IMR-90 (cell line): ENCODE data around the gene ZNF350. TPM values are rescaled to one million over a fixed set of nuclear protein-coding genes. Genes with fewer than 3 reads are reported as not detected.

Experiments
- ATAC-seq: fragments of 200-7000 bp; cut with Tn5 transposase; 2 replicates; pipeline ENCODE4 v1.9.1; 2020; ENCODE audit warnings: low read depth, mild to moderate bottlenecking, moderate library complexity
- BruUV-seq: library from RNA; stranded (reverse); fragments of 400-500 nt; replicated peaks from 2 replicates; lab custom pipeline; 2021; lab: Mats Ljungman, UMichigan
- CTCF ChIA-PET: fragments of 300-600 bp; formaldehyde crosslinking; extraction: SDS; loops from one replicate; lab custom pipeline; 2021; ENCODE audit warnings: antibody characterized with exemption; lab: Yijun Ruan, JAX
- POLR2A ChIA-PET: fragments of 300-600 bp; sonication (Branson Sonifier 250); formaldehyde crosslinking; loops from one replicate; lab custom pipeline; 2022; ENCODE audit warnings: antibody characterized with exemption; ENCODE audit not compliant: unreplicated experiment; lab: Charles Lee
- DNase-seq: peaks from one replicate; pipeline ENCODE4 v3.0.0; 2013
- H2AFZ ChIP-seq: replicated peaks from 2 replicates; pipeline ENCODE3; 2013; ENCODE audit warnings: low read length, mild to moderate bottlenecking; ENCODE audit not compliant: poor library complexity
- H2AK5ac ChIP-seq: 2 replicates; pipeline ENCODE4 v1.6.1; 2013; ENCODE audit warnings: low read depth, low read length, inconsistent platforms
- H2AK9ac ChIP-seq: replicated peaks from 2 replicates; pipeline ENCODE3; 2013; ENCODE audit warnings: mild to moderate bottlenecking, low read depth, low read length, moderate library complexity; ENCODE audit not compliant: poor library complexity
- H2BK120ac ChIP-seq: 2 replicates; pipeline ENCODE4 v1.6.1; 2013; ENCODE audit warnings: low read depth, low read length, inconsistent platforms
- H2BK15ac ChIP-seq: 3 replicates; pipeline ENCODE4 v1.6.1; 2013; ENCODE audit warnings: low read depth, low read length, inconsistent platforms
- H2BK20ac ChIP-seq: 2 replicates; pipeline ENCODE4 v1.6.1; 2013; ENCODE audit warnings: low read depth, mild to moderate bottlenecking, inconsistent platforms, low read length, moderate library complexity
- H2BK5ac ChIP-seq: 2 replicates; pipeline ENCODE4 v1.6.1; 2013; ENCODE audit warnings: mild to moderate bottlenecking, low read depth, low read length, inconsistent platforms; ENCODE audit not compliant: poor library complexity, severe bottlenecking
- H3K14ac ChIP-seq: replicated peaks from 2 replicates; pipeline ENCODE4 v1.6.1; 2013; ENCODE audit warnings: low read depth, low read length, inconsistent platforms
- H3K18ac ChIP-seq: 2 replicates; pipeline ENCODE4 v1.6.1; 2013; ENCODE audit warnings: low read depth, low read length, control low read depth
- H3K23ac ChIP-seq: 2 replicates; pipeline ENCODE4 v1.6.1; 2013; ENCODE audit warnings: low read depth, low read length, inconsistent platforms
- H3K27ac ChIP-seq: 2 replicates; pipeline ENCODE4 v1.5.1; 2013; ENCODE audit warnings: mild to moderate bottlenecking, control low read depth, low read length; ENCODE audit not compliant: insufficient read depth
- H3K27me3 ChIP-seq: 2 replicates; pipeline ENCODE4 v1.6.1; 2013; ENCODE audit warnings: low read length; ENCODE audit not compliant: control insufficient read depth, insufficient read depth
- H3K36me3 ChIP-seq: 2 replicates; pipeline ENCODE4 v1.6.1; 2013; ENCODE audit warnings: low read length, mixed read lengths; ENCODE audit not compliant: control insufficient read depth, insufficient read depth
- H3K4ac ChIP-seq: 2 replicates; pipeline ENCODE4 v1.6.1; 2013; ENCODE audit warnings: low read depth, low read length, inconsistent platforms
- H3K4me1 ChIP-seq: 2 replicates; pipeline ENCODE4 v1.6.1; 2013; ENCODE audit warnings: low read length, mixed read lengths; ENCODE audit not compliant: control insufficient read depth, insufficient read depth
- H3K4me2 ChIP-seq: 2 replicates; pipeline ENCODE4 v1.6.1; 2013; ENCODE audit warnings: low read depth, mild to moderate bottlenecking, control low read depth, low read length, moderate library complexity
- H3K4me3 ChIP-seq: 2 replicates; pipeline ENCODE4 v1.5.1; 2013; ENCODE audit warnings: low read depth, mild to moderate bottlenecking, control low read depth, low read length, moderate library complexity; ENCODE audit not compliant: insufficient read depth
- H3K56ac ChIP-seq: 2 replicates; pipeline ENCODE4 v1.6.1; 2013; ENCODE audit warnings: low read length, inconsistent platforms; ENCODE audit not compliant: insufficient read depth; ENCODE audit errors: extremely low read depth
- H3K79me1 ChIP-seq, 2 experiments: 2 replicates each; pipeline ENCODE4 v1.6.1; 2013; ENCODE audit warnings: low read length in 2 of 2, inconsistent platforms in 1 of 2, low read depth in 1 of 2
- H3K9ac ChIP-seq: 2 replicates; pipeline ENCODE4 v1.6.1; 2013; ENCODE audit warnings: low read depth, low read length, control low read depth
- H3K9me1 ChIP-seq: 2 replicates; pipeline ENCODE4 v1.6.1; 2013; ENCODE audit warnings: low read length, inconsistent platforms; ENCODE audit not compliant: insufficient read depth
- H3K9me3 ChIP-seq: 2 replicates; pipeline ENCODE4 v1.6.1; 2013; ENCODE audit warnings: low read length; ENCODE audit not compliant: control insufficient read depth, insufficient read depth
- H4K20me1 ChIP-seq: 2 replicates; pipeline ENCODE4 v1.6.1; 2013; ENCODE audit warnings: low read length, inconsistent platforms; ENCODE audit not compliant: insufficient read depth
- H4K5ac ChIP-seq: 2 replicates; pipeline ENCODE4 v1.6.1; 2013; ENCODE audit warnings: mild to moderate bottlenecking, low read depth, low read length, control low read depth
- H4K8ac ChIP-seq, 2 experiments: 2 replicates each; pipeline ENCODE4 v1.6.1; 2013; ENCODE audit warnings: low read depth in 2 of 2, low read length in 2 of 2, control low read depth in 1 of 2, inconsistent platforms in 1 of 2
- H4K91ac ChIP-seq: 2 replicates; pipeline ENCODE4 v1.6.1; 2013; ENCODE audit warnings: low read depth, low read length, inconsistent platforms; ENCODE audit not compliant: insufficient read depth
- BHLHE40 ChIP-seq: fragments of 150-350 bp; IDR thresholded peaks from 2 replicates; pipeline ENCODE4 v1.6.1; 2016; ENCODE audit warnings: mild to moderate bottlenecking, low read depth, low read length
- CEBPB ChIP-seq: IDR thresholded peaks from 2 replicates; pipeline ENCODE4 v1.6.1; 2012; ENCODE audit warnings: low read depth, low read length, improper control_type of control experiment
- CHD1 ChIP-seq: IDR thresholded peaks from 2 replicates; pipeline ENCODE4 v1.6.1; 2012; ENCODE audit warnings: low read depth, low read length, improper control_type of control experiment
- FOS ChIP-seq: fragments of 150-350 bp; IDR thresholded peaks from 2 replicates; pipeline ENCODE4 v1.6.1; 2016; ENCODE audit warnings: low read depth, low read length
- MAFK ChIP-seq: IDR thresholded peaks from 2 replicates; pipeline ENCODE4 v1.6.1; 2012; ENCODE audit warnings: low read depth, low read length, improper control_type of control experiment
- MAZ ChIP-seq: IDR thresholded peaks from 2 replicates; pipeline ENCODE4 v1.6.1; 2012; ENCODE audit warnings: low read depth, mild to moderate bottlenecking, low read length, improper control_type of control experiment, moderate library complexity, borderline replicate concordance
- MXI1 ChIP-seq: IDR thresholded peaks from 2 replicates; pipeline ENCODE4 v1.6.1; 2012; ENCODE audit warnings: low read depth, mild to moderate bottlenecking, low read length, moderate library complexity, borderline replicate concordance
- POLR2A ChIP-seq: IDR thresholded peaks from 2 replicates; pipeline ENCODE4 v1.6.1; 2012; ENCODE audit warnings: mild to moderate bottlenecking, low read depth, low read length
- RCOR1 ChIP-seq: IDR thresholded peaks from 2 replicates; pipeline ENCODE4 v1.6.1; 2012; ENCODE audit warnings: mild to moderate bottlenecking, low read length, improper control_type of control experiment; ENCODE audit not compliant: insufficient replicate concordance
- RFX5 ChIP-seq: IDR thresholded peaks from 2 replicates; pipeline ENCODE4 v1.8.0; 2012; ENCODE audit warnings: low read depth, mild to moderate bottlenecking, low read length, moderate library complexity
- SMC3 ChIP-seq: fragments of 150-350 bp; IDR thresholded peaks from 2 replicates; pipeline ENCODE4 v1.6.1; 2016; ENCODE audit warnings: low read depth, mild to moderate bottlenecking, antibody characterized with exemption, low read length, moderate library complexity
- WGBS, 2 experiments: methylation state at CpG; one replicate each; pipeline versions ENCODE4 v1.1.5 to v1.1.7; 2013; ENCODE audit warnings: missing lambda C conversion rate in 2 of 2; ENCODE audit not compliant: insufficient read length in 1 of 2; ENCODE audit errors: extremely low coverage in 2 of 2; 5-methylcytosine and 5-hydroxymethylcytosine counted together
- dilution Hi-C: fragments of 300-500 bp; cut with HindIII; formaldehyde crosslinking; loops from one replicate; pipeline ENCODE4 v1.14.3; 2018; ENCODE audit warnings: low sequenced_read_pairs; ENCODE audit not compliant: unreplicated experiment
- in situ Hi-C: fragments of 300-500 bp; cut with MboI; formaldehyde crosslinking; loops from 3 replicates; pipeline ENCODE4 v1.14.3; 2019; ENCODE audit warnings: low sequenced_read_pairs, inconsistent platforms, mixed read lengths
- intact Hi-C: fragments of 100-400 bp; cut with micrococcal nuclease; formaldehyde crosslinking; loops from 2 replicates; pipeline ENCODE4 v1.10.0; 2022
- polyA plus RNA-seq, 3 experiments: library from polyadenylated mRNA; depleted of rRNA; stranded (reverse); fragments of >200 nt; gene quantifications; 2 replicates each; pipeline ENCODE4 v1.2.3, GENCODE V29; 2012; ENCODE audit warnings: low replicate concordance in 1 of 3
- total RNA-seq: library from RNA; depleted of rRNA; stranded (reverse); fragments of >200 nt; gene quantifications from 2 replicates; pipeline ENCODE4 v1.2.3, GENCODE V29; 2012
- TF ChIP-seq, protein P1 (sequence below): fragments of 150-350 bp; IDR thresholded peaks from 2 replicates; pipeline ENCODE4 v1.6.1; 2016; ENCODE audit warnings: low read depth, mild to moderate bottlenecking, low read length, moderate library complexity, borderline replicate concordance
- TF ChIP-seq, protein P2 (sequence below): fragments of 150-350 bp; IDR thresholded peaks from 2 replicates; pipeline ENCODE4 v1.6.1; 2017; ENCODE audit warnings: mild to moderate bottlenecking, antibody characterized with exemption, low read length, low read depth
- TF ChIP-seq, protein P3 (sequence below): conservative IDR thresholded peaks from 2 replicates; pipeline ENCODE4 v1.5.1; 2012; ENCODE audit warnings: mild to moderate bottlenecking, low read depth, low read length, improper control_type of control experiment

ZNF350 gene
- total and polyA plus RNA-seq, 2 of the 4 experiments (the other 2 are of a cell fraction) = 4.7 to 14.0 TPM

DNA sequence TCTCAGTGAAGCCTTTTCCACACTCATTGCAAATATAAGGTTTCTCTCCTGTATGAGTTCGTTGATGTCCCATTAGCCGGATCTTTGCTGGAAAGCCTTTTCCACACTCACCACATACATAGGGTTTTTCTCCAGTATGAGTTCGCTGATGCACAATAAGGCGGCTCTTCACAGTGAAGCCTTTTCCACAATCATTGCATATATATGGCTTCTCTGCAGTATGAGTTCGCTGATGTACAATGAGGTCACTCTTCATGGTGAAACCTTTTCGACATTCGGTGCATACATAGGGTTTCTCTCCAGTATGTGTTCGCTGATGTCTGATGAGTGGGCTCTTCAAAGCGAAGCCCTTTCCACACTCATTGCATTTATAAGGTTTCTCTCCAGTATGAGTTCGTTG, 6.8 kb upstream of the ZNF350 start:
- Histone ChIP-seq H3K27ac (no peak overlapping the region), H4K8ac (no peak overlapping the region), H3K9me3 (peaks cover 62% of the 10 kb centered on the region), H4K91ac (no peak overlapping the region), H2BK120ac (no peak overlapping the region), H2AK9ac (no peak overlapping the region), H3K36me3 (peaks cover 29% of the 10 kb centered on the region), H2BK20ac (no peak overlapping the region), H3K14ac (no peak overlapping the region), H3K4me1 (no peaks in the 10 kb centered on the region), H3K56ac (no peak overlapping the region), H3K4me2 (no peak overlapping the region), H2BK15ac (no peak overlapping the region), H2BK5ac (no peak overlapping the region), H3K23ac (no peak overlapping the region), H3K4ac (no peak overlapping the region), H3K79me1 (no peaks in the 10 kb centered on the region; a peak in 1 of 4 replicates), H2AK5ac (no peak overlapping the region), H3K18ac (no peak overlapping the region), H2AFZ (no peak overlapping the region), H3K9me1 (no peaks in the 10 kb centered on the region), H4K5ac (no peak overlapping the region), H3K27me3 (no peaks in the 10 kb centered on the region), H3K9ac (no peak overlapping the region), H4K20me1 (no peaks in the 10 kb centered on the region), H3K4me3 (no peak overlapping the region)
- ChIA-PET CTCF (no interaction called here), POLR2A (no interaction called here)
- DNase-seq = no peak
- 100% methylated on average over 1 of the region's 10 CpGs; no CpG with 5 or more reads in 1 of the 2 experiments for WGBS, 2 experiments
- intact Hi-C loops (no loop called here), in situ Hi-C loops (no loop called here), dilution Hi-C loops (no loop called here)
- ATAC-seq = no peak
- TF ChIP-seq, protein P1, sequence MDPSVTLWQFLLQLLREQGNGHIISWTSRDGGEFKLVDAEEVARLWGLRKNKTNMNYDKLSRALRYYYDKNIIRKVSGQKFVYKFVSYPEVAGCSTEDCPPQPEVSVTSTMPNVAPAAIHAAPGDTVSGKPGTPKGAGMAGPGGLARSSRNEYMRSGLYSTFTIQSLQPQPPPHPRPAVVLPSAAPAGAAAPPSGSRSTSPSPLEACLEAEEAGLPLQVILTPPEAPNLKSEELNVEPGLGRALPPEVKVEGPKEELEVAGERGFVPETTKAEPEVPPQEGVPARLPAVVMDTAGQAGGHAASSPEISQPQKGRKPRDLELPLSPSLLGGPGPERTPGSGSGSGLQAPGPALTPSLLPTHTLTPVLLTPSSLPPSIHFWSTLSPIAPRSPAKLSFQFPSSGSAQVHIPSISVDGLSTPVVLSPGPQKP = no peak
- TF ChIP-seq MAFK (no peak), RFX5 (no peak), RCOR1 (no peak), FOS (no peak), POLR2A (no peak), CHD1 (no peak), SMC3 (no peak), BHLHE40 (no peak), MXI1 (no peak), MAZ (no peak), CEBPB (no peak)
- TF ChIP-seq, protein P2, sequence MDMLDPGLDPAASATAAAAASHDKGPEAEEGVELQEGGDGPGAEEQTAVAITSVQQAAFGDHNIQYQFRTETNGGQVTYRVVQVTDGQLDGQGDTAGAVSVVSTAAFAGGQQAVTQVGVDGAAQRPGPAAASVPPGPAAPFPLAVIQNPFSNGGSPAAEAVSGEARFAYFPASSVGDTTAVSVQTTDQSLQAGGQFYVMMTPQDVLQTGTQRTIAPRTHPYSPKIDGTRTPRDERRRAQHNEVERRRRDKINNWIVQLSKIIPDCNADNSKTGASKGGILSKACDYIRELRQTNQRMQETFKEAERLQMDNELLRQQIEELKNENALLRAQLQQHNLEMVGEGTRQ = no peak
- TF ChIP-seq, protein P3, sequence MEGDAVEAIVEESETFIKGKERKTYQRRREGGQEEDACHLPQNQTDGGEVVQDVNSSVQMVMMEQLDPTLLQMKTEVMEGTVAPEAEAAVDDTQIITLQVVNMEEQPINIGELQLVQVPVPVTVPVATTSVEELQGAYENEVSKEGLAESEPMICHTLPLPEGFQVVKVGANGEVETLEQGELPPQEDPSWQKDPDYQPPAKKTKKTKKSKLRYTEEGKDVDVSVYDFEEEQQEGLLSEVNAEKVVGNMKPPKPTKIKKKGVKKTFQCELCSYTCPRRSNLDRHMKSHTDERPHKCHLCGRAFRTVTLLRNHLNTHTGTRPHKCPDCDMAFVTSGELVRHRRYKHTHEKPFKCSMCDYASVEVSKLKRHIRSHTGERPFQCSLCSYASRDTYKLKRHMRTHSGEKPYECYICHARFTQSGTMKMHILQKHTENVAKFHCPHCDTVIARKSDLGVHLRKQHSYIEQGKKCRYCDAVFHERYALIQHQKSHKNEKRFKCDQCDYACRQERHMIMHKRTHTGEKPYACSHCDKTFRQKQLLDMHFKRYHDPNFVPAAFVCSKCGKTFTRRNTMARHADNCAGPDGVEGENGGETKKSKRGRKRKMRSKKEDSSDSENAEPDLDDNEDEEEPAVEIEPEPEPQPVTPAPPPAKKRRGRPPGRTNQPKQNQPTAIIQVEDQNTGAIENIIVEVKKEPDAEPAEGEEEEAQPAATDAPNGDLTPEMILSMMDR = no peak
- BruUV-seq = no TSS peak
